Lower leg skin (tissue), 4 donors: ENCODE data around the gene PRDM15. TPM values are rescaled to one million over a fixed set of nuclear protein-coding genes. Genes with fewer than 3 reads are reported as not detected.
A peak's percentile ranks its signal among the peaks of the same experiment; 100 is the strongest.

ENCODE experiments used
- DNase-seq, 2 donors: peaks; one replicate each; pipeline ENCODE4 v3.0.0-alpha.2; 2019; ENCODE audit warnings: low spot score in 2 of 2
- H3K4me3 ChIP-seq: fragments of 200-600 bp; sonication (generic); 2 replicates; pipeline ENCODE4 v1.5.1; 2017; ENCODE audit warnings: mild to moderate bottlenecking, low read depth; ENCODE audit not compliant: poor library complexity, severe bottlenecking
- POLR2A ChIP-seq, 2 donors: fragments of 450-650 bp; IDR thresholded peaks; one replicate each; pipeline ENCODE4 v1.6.1; 2016 to 2017; ENCODE audit warnings: antibody characterized with exemption in 2 of 2, mild to moderate bottlenecking in 1 of 2, moderate library complexity in 1 of 2
- WGBS, 2 donors: methylation state at CpG; one replicate each; pipeline ENCODE4 v1.1.5; 2018; 5-methylcytosine and 5-hydroxymethylcytosine counted together
- intact Hi-C: fragments of 100-400 bp; cut with DNase I; formaldehyde crosslinking; loops from one replicate; pipeline ENCODE4 v1.15.0; 2023; ENCODE audit warnings: low total_unique reads
- total RNA-seq, 4 donors: library from RNA; depleted of rRNA; stranded (reverse); fragments of >200 nt; gene quantifications; one replicate each; pipeline ENCODE4 v1.1.0, GENCODE V29; 2016
- TF ChIP-seq, protein P1 (sequence below), 3 donors: fragments of 450-650 bp; IDR thresholded peaks; one replicate each; pipeline ENCODE4 v1.5.1; 2016; ENCODE audit warnings: antibody characterized with exemption in 3 of 3, mild to moderate bottlenecking in 3 of 3, moderate library complexity in 2 of 3

Gene PRDM15
- total RNA-seq, 4 donors from 2014 or later: 4.7 to 26.9 (median 9.1) TPM

DNA sequence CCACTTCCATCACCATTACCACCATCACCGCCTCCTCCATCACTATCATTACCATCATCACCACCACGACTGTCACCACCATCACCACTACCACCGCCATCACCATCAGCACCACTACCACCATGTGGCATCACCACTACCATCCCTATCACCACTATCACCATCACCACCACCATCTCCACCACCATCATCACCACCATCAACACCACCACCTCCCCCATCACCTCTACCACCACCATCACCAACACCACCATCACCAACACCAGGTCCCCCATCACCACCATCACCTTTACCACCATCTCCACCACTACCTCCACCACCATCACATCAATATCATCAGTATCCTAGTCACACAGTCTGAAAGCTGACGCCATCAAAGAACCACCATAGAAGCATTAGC is 72.4 kb downstream of the PRDM15 start:
- TF ChIP-seq, protein P1, sequence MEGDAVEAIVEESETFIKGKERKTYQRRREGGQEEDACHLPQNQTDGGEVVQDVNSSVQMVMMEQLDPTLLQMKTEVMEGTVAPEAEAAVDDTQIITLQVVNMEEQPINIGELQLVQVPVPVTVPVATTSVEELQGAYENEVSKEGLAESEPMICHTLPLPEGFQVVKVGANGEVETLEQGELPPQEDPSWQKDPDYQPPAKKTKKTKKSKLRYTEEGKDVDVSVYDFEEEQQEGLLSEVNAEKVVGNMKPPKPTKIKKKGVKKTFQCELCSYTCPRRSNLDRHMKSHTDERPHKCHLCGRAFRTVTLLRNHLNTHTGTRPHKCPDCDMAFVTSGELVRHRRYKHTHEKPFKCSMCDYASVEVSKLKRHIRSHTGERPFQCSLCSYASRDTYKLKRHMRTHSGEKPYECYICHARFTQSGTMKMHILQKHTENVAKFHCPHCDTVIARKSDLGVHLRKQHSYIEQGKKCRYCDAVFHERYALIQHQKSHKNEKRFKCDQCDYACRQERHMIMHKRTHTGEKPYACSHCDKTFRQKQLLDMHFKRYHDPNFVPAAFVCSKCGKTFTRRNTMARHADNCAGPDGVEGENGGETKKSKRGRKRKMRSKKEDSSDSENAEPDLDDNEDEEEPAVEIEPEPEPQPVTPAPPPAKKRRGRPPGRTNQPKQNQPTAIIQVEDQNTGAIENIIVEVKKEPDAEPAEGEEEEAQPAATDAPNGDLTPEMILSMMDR (IDR thresholded peaks at IDR 0.05): no peak
- TF ChIP-seq POLR2A (IDR thresholded peaks at IDR 0.05): no peak
- WGBS, 2 donors: 97 to 98% methylated on average over 4 of the region's 4 CpGs
- no peak overlapping the region for H3K4me3 ChIP-seq
- intact Hi-C loops: no loop called here
- DNase-seq: peak in 1 of 2 donors; percentile 15

GRCh38 chr21:41805643-41806042 is 73.5 kb downstream of the PRDM15 start:
- WGBS, 2 donors: 87 to 98% methylated on average over 4 of the region's 4 CpGs
- TF ChIP-seq POLR2A (IDR thresholded peaks at IDR 0.05): no peak
- TF ChIP-seq, protein P1 (IDR thresholded peaks at IDR 0.05): no peak
- peak in 1 of 2 donors; percentile 48 for DNase-seq

GRCh38 chr21:41805038-41805437 is 74.1 kb downstream of the PRDM15 start:
- intact Hi-C loops: no loop called here
- 83 to 84% methylated on average over 10 of the region's 10 CpGs for WGBS, 2 donors
- no peak overlapping the region for H3K4me3 ChIP-seq
- TF ChIP-seq, protein P1 (IDR thresholded peaks at IDR 0.05): no peak
- no peak for TF ChIP-seq POLR2A (IDR thresholded peaks at IDR 0.05)
- peak in 1 of 2 donors; percentile 63 for DNase-seq

More at GRCh38 chr21:41805643-41806042, 73.5 kb downstream of the PRDM15 start:
- no peak overlapping the region for H3K4me3 ChIP-seq
- intact Hi-C loops: no loop called here

- no peak overlapping the region for H3K4me3 ChIP-seq
- intact Hi-C loops: no loop called here
- 94 to 100% methylated on average over 10 of the region's 10 CpGs for WGBS, 2 donors
- TF ChIP-seq, protein P1 (IDR thresholded peaks at IDR 0.05): no peak
- TF ChIP-seq POLR2A (IDR thresholded peaks at IDR 0.05): no peak
- DNase-seq: peak in 1 of 2 donors; percentile 62
Observed at GRCh38 chr21:41804381-41804780, 74.8 kb downstream of the PRDM15 start.

- peak in 1 of 2 donors; percentile 79 for DNase-seq
- no peak overlapping the region for H3K4me3 ChIP-seq
- intact Hi-C loops: no loop called here
- 72 to 77% methylated on average over 13 of the region's 13 CpGs for WGBS, 2 donors
- no peak for TF ChIP-seq POLR2A (IDR thresholded peaks at IDR 0.05)
- TF ChIP-seq, protein P1 (IDR thresholded peaks at IDR 0.05): no peak
Observed at GRCh38 chr21:41803316-41803715, 75.8 kb downstream of the PRDM15 start.

DNA sequence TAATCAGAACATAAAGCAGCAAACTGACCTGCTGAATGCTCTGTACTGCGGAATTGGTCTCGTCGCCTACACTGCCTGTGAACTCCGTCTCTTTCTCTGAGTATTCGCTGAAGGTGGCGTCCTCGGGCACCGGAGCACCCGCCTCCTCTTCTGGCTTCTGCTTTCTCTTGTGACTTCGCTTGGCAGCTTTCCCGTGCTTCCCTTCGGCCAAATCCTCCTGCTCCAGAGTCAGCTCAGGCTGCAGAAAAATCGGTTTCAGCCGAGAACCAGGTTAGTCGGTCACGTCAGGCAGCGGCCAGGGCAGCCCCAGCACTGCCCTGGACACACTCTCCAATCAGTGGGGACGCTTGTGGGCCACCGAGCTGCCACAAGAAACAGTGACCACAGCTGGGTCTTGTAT is 76.5 kb downstream of the PRDM15 start:
- DNase-seq: peak; percentile 54 to 93
- 40 to 56% methylated on average over 19 of the region's 19 CpGs for WGBS, 2 donors
- no peak overlapping the region for H3K4me3 ChIP-seq
- intact Hi-C loops: no loop called here
- TF ChIP-seq, protein P1 (IDR thresholded peaks at IDR 0.05): no peak
- TF ChIP-seq POLR2A (IDR thresholded peaks at IDR 0.05): no peak
